GM13976 (cell line): ENCODE measurements around the gene PAIP1.

Experiments
- DNase-seq: peaks from one replicate; pipeline ENCODE4 v3.0.0; 2012; ENCODE audit warnings: low spot score
- CTCF ChIP-seq: IDR thresholded peaks from 2 replicates; pipeline ENCODE4 v1.5.1; 2012; ENCODE audit warnings: borderline replicate concordance, mild to moderate bottlenecking; ENCODE audit not compliant: insufficient read depth; ENCODE audit errors: extremely low read depth, missing control alignments, control extremely low read depth
- in situ Hi-C: fragments of 300-500 bp; cut with MboI; formaldehyde crosslinking; loops from one replicate; pipeline ENCODE4 v1.12.0; 2022; ENCODE audit warnings: low sequenced_read_pairs, mixed read lengths, inconsistent platforms; ENCODE audit not compliant: unreplicated experiment

PAIP1 gene

GRCh38 chr5:43485406-43485805 lies 71.5 kb downstream of the PAIP1 start:
- in situ Hi-C loops, result no loop called here
- DNase-seq, result no peak
- TF ChIP-seq CTCF, result no peak

- peak; percentile 51 for TF ChIP-seq CTCF
- in situ Hi-C loops, result no loop called here
- DNase-seq, result peak; percentile 82
Observed at GRCh38 chr5:43484106-43484849, 72.6 kb downstream of the PAIP1 start.

- in situ Hi-C loops, result no loop called here
Observed at GRCh38 chr5:43483298-43484105, 73.4 kb downstream of the PAIP1 start, which contains the start of gene TMEM267. TSS of gene TMEM267 (minus strand) at chr5:43483865. CDS start at chr5:43453969, 29,896 bp downstream.

GRCh38 chr5:43482490-43483297 lies 74.2 kb downstream of the PAIP1 start:
- in situ Hi-C loops, result no loop called here
- no peak for TF ChIP-seq CTCF
- no peak for DNase-seq

More at GRCh38 chr5:43483298-43484105, 73.4 kb downstream of the PAIP1 start, which contains the start of gene TMEM267:
- TF ChIP-seq CTCF, result no peak
- peak; percentile 92 for DNase-seq
